Neural progenitor cell (in vitro differentiated cells): ENCODE results near the gene CRELD2. TPM values are rescaled to one million over a fixed set of nuclear protein-coding genes. Genes with fewer than 3 reads are reported as not detected.

Experiments used
- DNase-seq: peaks from one replicate; pipeline ENCODE4 v3.0.0-alpha.2; 2016; ENCODE audit warnings: low spot score
- H2AFZ ChIP-seq: fragments of 200-600 bp; sonication (generic); replicated peaks from 2 replicates; pipeline ENCODE4 v1.6.1; 2016; ENCODE audit warnings: antibody characterized with exemption
- H3F3A ChIP-seq: fragments of 200-600 bp; sonication (generic); 2 replicates; pipeline ENCODE4 v1.6.1; 2016; ENCODE audit warnings: antibody characterized with exemption, low read depth
- H3K27ac ChIP-seq: fragments of 200-600 bp; sonication (generic); 2 replicates; pipeline ENCODE4 v1.5.1; 2016; ENCODE audit warnings: mild to moderate bottlenecking
- H3K27me3 ChIP-seq: fragments of 200-600 bp; sonication (generic); 2 replicates; pipeline ENCODE4 v1.6.1; 2016; ENCODE audit warnings: mild to moderate bottlenecking, moderate library complexity
- H3K36me3 ChIP-seq: fragments of 200-600 bp; sonication (generic); 2 replicates; pipeline ENCODE4 v1.5.1; 2016
- H3K4me1 ChIP-seq: fragments of 200-600 bp; sonication (generic); 2 replicates; pipeline ENCODE4 v1.6.1; 2016; ENCODE audit warnings: mixed run types
- H3K4me2 ChIP-seq: fragments of 200-600 bp; sonication (generic); 2 replicates; pipeline ENCODE4 v1.6.1; 2016
- H3K4me3 ChIP-seq: fragments of 200-600 bp; sonication (generic); 2 replicates; pipeline ENCODE4 v1.5.1; 2016
- H3K79me2 ChIP-seq: fragments of 200-600 bp; sonication (generic); 2 replicates; pipeline ENCODE4 v1.6.1; 2016; ENCODE audit warnings: low read depth
- H3K9ac ChIP-seq: fragments of 200-600 bp; sonication (generic); 2 replicates; pipeline ENCODE4 v1.6.1; 2016
- H3K9me3 ChIP-seq: fragments of 200-600 bp; sonication (generic); 2 replicates; pipeline ENCODE4 v1.5.1; 2016; ENCODE audit warnings: low read depth
- H4K20me1 ChIP-seq: fragments of 200-600 bp; sonication (generic); 2 replicates; pipeline ENCODE4 v1.6.1; 2016; ENCODE audit warnings: low read depth
- H3K27ac Mint-ChIP-seq: 3 replicates; pipeline ENCODE4 v1.8.0; 2021; ENCODE audit warnings: mixed read lengths
- H3K27me3 Mint-ChIP-seq: 2 replicates; pipeline ENCODE4 v1.8.0; 2022; ENCODE audit warnings: low read depth, mild to moderate bottlenecking, inconsistent platforms, moderate library complexity, mixed read lengths; ENCODE audit not compliant: insufficient read depth
- H3K36me3 Mint-ChIP-seq: 3 replicates; pipeline ENCODE4 v1.8.0; 2021; ENCODE audit warnings: mixed read lengths
- H3K4me1 Mint-ChIP-seq: 3 replicates; pipeline ENCODE4 v1.8.0; 2021; ENCODE audit warnings: mixed read lengths
- H3K4me3 Mint-ChIP-seq: 3 replicates; pipeline ENCODE4 v1.8.0; 2021; ENCODE audit warnings: mild to moderate bottlenecking, moderate library complexity, mixed read lengths
- H3K9me3 Mint-ChIP-seq: 3 replicates; pipeline ENCODE4 v1.8.0; 2020; ENCODE audit warnings: mixed read lengths
- EZH2 ChIP-seq: fragments of 200-600 bp; sonication (generic); IDR thresholded peaks from 2 replicates; pipeline ENCODE4 v1.6.1; 2017; ENCODE audit warnings: antibody characterized with exemption, mild to moderate bottlenecking, moderate library complexity
- EZH2phosphoT487 ChIP-seq: fragments of 200-600 bp; sonication (generic); IDR thresholded peaks from 2 replicates; pipeline ENCODE4 v1.6.1; 2017; ENCODE audit warnings: antibody characterized with exemption
- microRNA-seq: library from miRNA; unstranded; fragments of <30 nt; microRNA quantifications from one replicate; pipeline ENCODE4, GENCODE V29; 2016
- small RNA-seq: library from RNA; depleted of rRNA; stranded (forward); fragments of <200 nt; gene quantifications from one replicate; pipeline ENCODE3, GENCODE V24; 2015
- total RNA-seq: library from RNA; depleted of rRNA; stranded (reverse); fragments of >200 nt; gene quantifications from 2 replicates; pipeline ENCODE4 v1.2.3, GENCODE V29; 2015; ENCODE audit warnings: low replicate concordance
- TF ChIP-seq, protein P1 (sequence below): fragments of 200-600 bp; sonication (generic); IDR thresholded peaks from 2 replicates; pipeline ENCODE4 v1.5.1; 2017; ENCODE audit warnings: antibody characterized with exemption, mild to moderate bottlenecking

CRELD2 gene
- total RNA-seq, 1 donor from 2014 or later = 12.2 TPM

- Histone ChIP-seq H3K27me3 (peaks cover 30% of the 10 kb centered on the region), H3K4me3 (no peak overlapping the region), H3K9ac (no peak overlapping the region), H3K4me1 (peaks cover 2% of the 10 kb centered on the region), H3K27ac (no peak overlapping the region), H3K9me3 (no peaks in the 10 kb centered on the region), H3K36me3 (no peaks in the 10 kb centered on the region), H3K4me2 (no peak overlapping the region), H4K20me1 (no peaks in the 10 kb centered on the region), H3K79me2 (no peaks in the 10 kb centered on the region), H2AFZ (no peak overlapping the region), H3F3A (peaks cover 12% of the 10 kb centered on the region)
- no peak for DNase-seq
- H3K4me1 Mint-ChIP-seq = peaks cover 9% of the 10 kb centered on the region
- peaks cover 12% of the 10 kb centered on the region for H3K9me3 Mint-ChIP-seq
- no peak overlapping the region for H3K4me3 Mint-ChIP-seq
- peaks cover 3% of the 10 kb centered on the region for H3K36me3 Mint-ChIP-seq
- TF ChIP-seq EZH2phosphoT487 (no peak), EZH2 (no peak)
- TF ChIP-seq, protein P1, sequence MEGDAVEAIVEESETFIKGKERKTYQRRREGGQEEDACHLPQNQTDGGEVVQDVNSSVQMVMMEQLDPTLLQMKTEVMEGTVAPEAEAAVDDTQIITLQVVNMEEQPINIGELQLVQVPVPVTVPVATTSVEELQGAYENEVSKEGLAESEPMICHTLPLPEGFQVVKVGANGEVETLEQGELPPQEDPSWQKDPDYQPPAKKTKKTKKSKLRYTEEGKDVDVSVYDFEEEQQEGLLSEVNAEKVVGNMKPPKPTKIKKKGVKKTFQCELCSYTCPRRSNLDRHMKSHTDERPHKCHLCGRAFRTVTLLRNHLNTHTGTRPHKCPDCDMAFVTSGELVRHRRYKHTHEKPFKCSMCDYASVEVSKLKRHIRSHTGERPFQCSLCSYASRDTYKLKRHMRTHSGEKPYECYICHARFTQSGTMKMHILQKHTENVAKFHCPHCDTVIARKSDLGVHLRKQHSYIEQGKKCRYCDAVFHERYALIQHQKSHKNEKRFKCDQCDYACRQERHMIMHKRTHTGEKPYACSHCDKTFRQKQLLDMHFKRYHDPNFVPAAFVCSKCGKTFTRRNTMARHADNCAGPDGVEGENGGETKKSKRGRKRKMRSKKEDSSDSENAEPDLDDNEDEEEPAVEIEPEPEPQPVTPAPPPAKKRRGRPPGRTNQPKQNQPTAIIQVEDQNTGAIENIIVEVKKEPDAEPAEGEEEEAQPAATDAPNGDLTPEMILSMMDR = no peak
- peaks cover 11% of the 10 kb centered on the region for H3K27me3 Mint-ChIP-seq
- H3K27ac Mint-ChIP-seq = no peak overlapping the region
Measured at GRCh38 chr22:49976439-49977175, 58.2 kb downstream of the CRELD2 start.

Small RNAs within 50 kb of the gene (microRNA-seq; reads per million reads assigned to microRNA genes)
- gene MIR6821 = not detected

Small RNAs within 50 kb of the gene (small RNA-seq; reads per million reads assigned to genes)
- gene MIR6821 = not detected

Other genes starting within 250 kb of the CRELD2 start
- gene BRD1, start 90.8 kb upstream of the CRELD2 start, total RNA-seq = 31.2 and 46.7 TPM in 2 replicates
- gene ZBED4, start 64.8 kb upstream of the CRELD2 start, total RNA-seq = 23.1 and 29.3 TPM in 2 replicates
- 4.9 and 14.2 TPM in 2 replicates for gene ALG12, start 196 bp upstream of the CRELD2 start, total RNA-seq
- gene PIM3, start 42.1 kb downstream of the CRELD2 start, total RNA-seq = 15.1 and 37.2 TPM in 2 replicates
- 0.15 TPM in 1 of 2 replicates, not detected in the other for gene IL17REL, start 94.1 kb downstream of the CRELD2 start, total RNA-seq
- not detected in 2 replicates for gene TTLL8, start 139.7 kb downstream of the CRELD2 start, total RNA-seq
- gene MLC1, start 166.8 kb downstream of the CRELD2 start, total RNA-seq = not detected in 2 replicates
- gene MOV10L1, start 171.4 kb downstream of the CRELD2 start, total RNA-seq = 0.99 TPM in 1 of 2 replicates, not detected in the other